ENCODE data around the gene E2F1.

E2F1 gene

DNA sequence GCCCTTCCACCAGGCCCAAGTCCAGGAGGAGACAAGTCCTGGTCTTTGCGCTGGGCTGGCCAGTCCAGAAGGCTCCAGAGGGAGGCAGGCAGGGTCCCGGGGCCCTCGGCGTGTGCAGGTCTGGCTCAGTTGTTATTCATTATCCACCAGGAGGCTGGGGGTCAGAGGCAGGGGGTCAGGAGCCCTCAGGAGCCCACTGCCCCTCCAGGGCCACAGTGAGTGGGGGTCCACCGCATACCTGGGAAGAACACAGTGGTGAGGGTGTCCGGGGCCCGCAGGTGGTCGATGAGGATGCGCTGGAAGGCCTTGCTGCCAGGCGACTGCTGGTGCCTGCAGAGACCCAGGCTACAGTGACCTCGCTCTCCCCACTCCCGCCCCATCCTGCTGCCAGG lies 28.5 kb downstream of the E2F1 start:
- DNase-seq (ENCODE audit: low spot score in 2 of 2) (no peak), ATAC-seq (ENCODE audit: low read depth) (no peak)
- H3K4me3 Mint-ChIP-seq, result no peak overlapping the region
- peaks cover 2% of the 10 kb centered on the region for H3K36me3 Mint-ChIP-seq
- no peaks in the 10 kb centered on the region for H3K9me3 Mint-ChIP-seq
- no peaks in the 10 kb centered on the region for H3K27me3 Mint-ChIP-seq
- no peak overlapping the region for H3K27ac Mint-ChIP-seq
- peaks cover 10% of the 10 kb centered on the region for H3K4me1 Mint-ChIP-seq

DNA sequence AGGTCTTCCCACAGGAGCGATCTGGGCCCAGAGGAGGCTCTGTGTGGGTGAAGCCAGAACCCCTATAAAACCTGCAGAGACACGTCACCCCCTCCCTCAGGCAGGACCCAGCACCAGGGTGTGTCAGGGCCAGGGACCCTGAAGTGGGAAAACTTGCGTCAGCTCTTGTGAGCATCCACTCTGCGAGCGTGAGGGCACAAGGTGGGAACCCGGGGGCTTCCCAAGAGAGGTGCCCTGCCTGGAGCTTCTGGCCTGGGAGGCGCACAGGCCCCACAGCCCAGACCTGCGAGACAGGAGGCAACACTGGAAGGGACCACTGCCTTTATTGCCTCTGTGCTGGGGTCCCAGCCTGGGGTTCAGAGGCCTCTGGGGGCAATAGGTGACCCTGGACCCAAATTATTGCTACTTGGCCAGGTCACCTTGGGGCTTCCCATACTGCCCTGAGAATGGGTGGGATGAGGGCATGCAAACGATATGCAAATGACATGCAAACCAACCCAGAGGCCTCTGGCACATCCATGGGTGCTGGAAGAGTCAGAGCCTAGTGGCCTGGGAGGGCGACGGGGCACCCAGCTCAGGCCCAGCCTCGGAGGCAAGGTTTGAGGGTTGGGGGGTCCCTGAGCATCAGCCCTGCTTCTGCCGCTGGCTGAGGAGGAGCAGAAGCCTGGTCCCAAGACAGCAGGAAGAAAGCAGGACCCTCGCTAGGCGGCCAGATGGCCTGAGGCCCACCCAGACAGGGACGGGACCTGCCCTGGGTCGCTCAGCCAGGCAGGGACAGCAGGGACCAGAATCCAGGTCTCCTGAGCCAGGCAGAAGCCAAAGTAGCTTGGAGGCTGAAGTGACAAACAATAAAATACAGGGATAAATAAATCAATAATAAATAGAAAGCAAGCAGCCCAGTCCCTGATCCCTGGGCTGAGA lies 29.1 kb downstream of the E2F1 start:
- Mint-ChIP-seq H3K9me3 (no peaks in the 10 kb centered on the region), H3K4me3 (no peak overlapping the region), H3K36me3 (peaks cover 2% of the 10 kb centered on the region), H3K27me3 (no peaks in the 10 kb centered on the region), H3K27ac (no peak overlapping the region), H3K4me1 (peaks cover 9% of the 10 kb centered on the region)
- no peak for DNase-seq (ENCODE audit: low spot score in 2 of 2)
- ATAC-seq (ENCODE audit: low read depth), result no peak

DNA sequence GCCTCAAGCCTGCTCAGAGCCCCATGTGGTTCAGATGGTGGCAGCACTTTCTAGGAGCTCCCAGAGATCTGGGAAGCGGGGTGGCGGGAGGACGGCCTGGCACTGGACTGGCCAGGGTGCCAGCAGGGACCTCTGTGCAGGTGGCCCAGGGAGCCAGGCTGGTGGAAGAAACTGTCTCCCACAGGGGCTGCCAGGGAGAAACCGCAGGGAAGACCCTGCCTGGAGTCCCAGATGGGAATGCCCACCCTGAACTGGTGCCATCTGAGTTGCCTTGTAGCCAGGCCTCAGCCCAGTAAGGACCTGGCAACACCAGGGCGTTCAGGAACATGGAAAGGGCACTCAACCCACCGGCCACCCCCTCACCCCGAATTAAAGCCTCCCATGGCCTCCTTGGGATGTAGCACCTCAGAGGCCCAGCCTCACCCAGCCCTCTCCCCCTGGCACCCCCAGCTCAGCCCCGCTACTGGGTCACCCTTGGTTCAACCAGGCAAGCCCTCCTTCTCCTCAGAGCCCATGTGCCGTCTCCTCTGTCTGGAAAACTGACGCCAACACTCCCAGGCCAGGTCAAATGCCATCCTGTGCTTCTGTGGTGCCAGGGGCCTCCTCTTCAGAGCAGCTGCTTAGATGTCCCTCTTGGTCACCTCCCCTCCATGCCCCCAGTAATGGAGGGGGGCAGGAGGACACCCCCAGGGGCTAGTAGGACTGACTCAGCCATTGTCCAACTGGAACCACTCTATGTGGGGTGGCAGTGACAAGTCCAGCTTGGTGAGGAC lies 30.0 kb downstream of the E2F1 start:
- no peak for ATAC-seq (ENCODE audit: low read depth)
- no peak overlapping the region for H3K27ac Mint-ChIP-seq
- H3K27me3 Mint-ChIP-seq, result no peaks in the 10 kb centered on the region
- H3K9me3 Mint-ChIP-seq, result no peaks in the 10 kb centered on the region
- DNase-seq (ENCODE audit: low spot score in 2 of 2), result no peak
- no peak overlapping the region for H3K4me3 Mint-ChIP-seq
- H3K36me3 Mint-ChIP-seq, result peaks cover 2% of the 10 kb centered on the region
- H3K4me1 Mint-ChIP-seq, result peaks cover 9% of the 10 kb centered on the region

DNA sequence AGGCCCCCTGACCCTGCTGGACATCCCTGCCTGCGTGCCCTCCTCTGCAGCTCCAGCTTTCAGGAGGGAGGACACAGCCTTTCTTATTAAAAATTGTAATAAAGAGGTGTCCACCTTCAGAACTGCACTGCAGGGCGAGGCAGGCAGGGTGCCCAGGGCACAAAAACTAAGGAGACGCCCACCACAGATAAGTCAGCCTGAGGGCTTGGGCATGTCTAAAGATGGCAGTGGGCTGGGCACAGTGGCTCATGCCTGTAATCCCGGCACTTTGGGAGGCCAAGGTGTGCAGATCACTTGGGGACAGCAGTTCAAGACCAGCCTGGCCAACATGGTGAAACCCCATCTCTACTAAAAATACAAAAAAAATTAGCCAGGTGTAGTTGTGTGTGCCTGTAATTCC lies 31.0 kb downstream of the E2F1 start:
- Mint-ChIP-seq H3K27me3 (no peaks in the 10 kb centered on the region), H3K4me1 (peaks cover 9% of the 10 kb centered on the region), H3K36me3 (peaks cover 2% of the 10 kb centered on the region), H3K27ac (no peak overlapping the region), H3K4me3 (no peak overlapping the region), H3K9me3 (no peaks in the 10 kb centered on the region)
- DNase-seq (ENCODE audit: low spot score in 2 of 2) (no peak), ATAC-seq (ENCODE audit: low read depth) (no peak)

DNA sequence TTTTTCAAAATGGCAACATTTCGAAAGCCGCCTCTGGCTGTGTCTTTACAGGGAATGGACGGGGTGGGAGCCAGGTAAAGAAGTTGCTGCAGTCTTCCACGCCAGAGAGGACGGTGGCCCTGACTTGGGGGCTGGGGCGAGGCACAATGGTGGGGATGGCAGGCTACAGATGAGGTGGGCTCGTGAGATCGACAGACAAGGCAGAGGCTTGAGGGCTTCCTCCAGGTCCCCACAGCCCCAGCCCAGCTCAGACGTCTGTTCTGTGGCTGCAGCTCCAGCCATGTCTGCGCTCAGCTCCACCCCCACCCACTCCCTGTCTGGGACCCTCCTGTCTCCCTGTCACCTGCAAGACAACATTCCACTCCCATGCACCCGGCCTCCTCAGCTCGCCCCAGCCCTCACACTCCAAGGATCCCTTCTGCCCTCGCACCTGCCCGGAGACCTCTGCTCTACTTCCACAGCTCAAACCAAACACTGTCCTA lies 31.5 kb downstream of the E2F1 start:
- Mint-ChIP-seq H3K27ac (no peak overlapping the region), H3K27me3 (no peaks in the 10 kb centered on the region), H3K4me1 (peaks cover 9% of the 10 kb centered on the region), H3K9me3 (no peaks in the 10 kb centered on the region), H3K36me3 (peaks cover 2% of the 10 kb centered on the region), H3K4me3 (no peak overlapping the region)
- ATAC-seq (ENCODE audit: low read depth), result no peak
- DNase-seq (ENCODE audit: low spot score in 2 of 2), result no peak

DNA sequence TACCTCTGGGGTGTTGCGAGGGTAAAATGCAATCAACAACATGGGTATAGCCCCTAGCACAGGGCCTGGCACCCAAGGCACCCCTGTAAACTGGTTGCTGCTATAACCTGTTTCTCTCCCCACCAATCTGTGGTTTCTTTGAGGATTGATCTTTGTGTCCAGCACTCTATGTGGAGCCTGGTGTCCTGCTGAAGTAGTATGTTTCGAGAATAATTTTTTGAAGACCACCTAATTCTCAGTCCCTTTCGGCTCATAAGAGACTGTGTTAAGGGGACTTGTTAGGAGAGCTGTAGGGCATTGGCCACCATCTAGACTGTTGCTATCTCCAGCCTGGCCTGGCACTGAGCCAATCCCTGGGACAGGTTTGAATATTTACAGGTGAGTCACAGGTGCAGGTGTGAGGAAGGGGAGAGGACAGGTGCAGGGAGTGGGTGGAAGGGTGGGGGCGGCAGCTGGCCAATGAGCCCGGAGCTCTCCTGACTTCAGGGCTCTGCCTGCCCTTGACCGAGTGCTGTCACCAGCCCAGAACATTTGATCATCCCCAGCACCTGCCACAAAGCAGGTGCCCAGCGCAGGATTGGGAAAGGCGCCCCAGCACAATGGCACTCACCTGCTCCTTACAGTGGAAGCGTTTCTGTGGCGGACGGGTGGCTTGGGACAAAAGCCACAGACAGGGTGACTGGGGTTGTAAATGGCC lies 32.1 kb downstream of the E2F1 start:
- DNase-seq (ENCODE audit: low spot score in 2 of 2), result no peak
- Mint-ChIP-seq H3K27ac (no peak overlapping the region), H3K4me3 (no peak overlapping the region), H3K9me3 (no peaks in the 10 kb centered on the region), H3K36me3 (peaks cover under 1% of the 10 kb centered on the region), H3K4me1 (peaks cover 9% of the 10 kb centered on the region), H3K27me3 (no peaks in the 10 kb centered on the region)
- no peak for ATAC-seq (ENCODE audit: low read depth)

DNA sequence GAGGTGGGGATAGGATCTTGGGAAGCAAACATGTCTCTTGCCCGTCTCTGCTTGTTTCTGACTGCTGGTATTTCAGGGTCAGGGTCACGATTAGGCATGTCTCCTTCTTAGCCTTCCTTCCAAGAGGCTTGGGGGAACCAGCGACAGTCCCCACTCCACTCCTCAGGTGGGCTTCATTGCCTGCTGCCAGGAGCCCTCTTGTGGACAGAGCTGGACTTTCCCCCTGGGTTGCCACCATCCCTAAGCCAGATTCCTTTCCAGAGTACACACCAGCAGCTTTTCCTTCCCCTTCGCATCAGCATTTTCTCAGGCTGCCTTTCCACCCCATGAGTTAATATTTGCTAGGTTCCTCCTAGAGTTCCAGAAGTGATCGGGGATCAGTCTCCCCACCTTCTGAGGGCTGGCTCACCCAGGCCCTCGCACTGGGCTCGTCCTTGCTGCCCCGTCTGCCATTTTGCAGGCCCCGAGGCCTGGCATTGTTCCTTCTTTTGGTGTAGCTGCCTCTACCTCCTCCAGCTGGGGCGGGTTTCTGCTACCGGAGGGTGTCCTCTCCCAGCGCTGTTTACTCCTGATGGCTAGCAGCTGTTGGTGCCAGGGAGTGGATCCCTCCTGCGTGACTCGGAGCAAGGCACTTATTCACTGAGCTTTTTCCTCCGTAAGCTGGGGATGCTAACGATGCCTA lies 32.8 kb downstream of the E2F1 start:
- H3K36me3 Mint-ChIP-seq, result no peaks in the 10 kb centered on the region
- ATAC-seq (ENCODE audit: low read depth) (peak; percentile 78), DNase-seq (ENCODE audit: low spot score in 2 of 2) (peak; percentile 53 to 58)
- H3K9me3 Mint-ChIP-seq, result no peaks in the 10 kb centered on the region
- H3K4me3 Mint-ChIP-seq, result no peak overlapping the region
- H3K27ac Mint-ChIP-seq, result no peak overlapping the region
- H3K27me3 Mint-ChIP-seq, result no peaks in the 10 kb centered on the region
- peaks cover 9% of the 10 kb centered on the region for H3K4me1 Mint-ChIP-seq

DNA sequence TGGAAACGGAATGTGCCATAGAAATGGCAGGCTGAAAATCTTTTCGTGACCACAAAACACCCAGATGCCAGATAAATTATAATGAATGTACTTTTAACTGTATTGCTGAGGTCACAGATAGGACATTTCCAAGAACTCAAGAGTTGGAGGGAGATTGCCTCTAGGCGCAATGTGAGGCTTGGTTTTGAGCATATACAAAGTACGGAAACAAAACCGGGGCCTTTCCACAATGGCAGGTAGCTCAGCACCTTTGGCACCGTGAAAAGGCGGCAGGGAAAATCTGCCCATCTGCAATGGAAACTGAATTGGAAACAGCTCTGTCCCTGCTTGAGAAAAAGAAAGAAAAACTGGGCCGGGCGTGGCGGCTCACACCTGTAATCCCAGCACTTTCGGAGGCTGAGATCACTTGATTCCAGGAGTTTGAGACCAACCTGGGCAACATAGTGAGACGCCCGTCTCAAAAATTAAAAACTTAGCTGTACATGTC lies 34.6 kb downstream of the E2F1 start:
- no peak overlapping the region for H3K27ac Mint-ChIP-seq
- H3K36me3 Mint-ChIP-seq, result no peaks in the 10 kb centered on the region
- H3K27me3 Mint-ChIP-seq, result no peaks in the 10 kb centered on the region
- peaks cover 18% of the 10 kb centered on the region for H3K4me1 Mint-ChIP-seq
- H3K9me3 Mint-ChIP-seq, result no peaks in the 10 kb centered on the region
- DNase-seq (ENCODE audit: low spot score in 2 of 2) (no peak), ATAC-seq (ENCODE audit: low read depth) (no peak)
- H3K4me3 Mint-ChIP-seq, result no peak overlapping the region

DNA sequence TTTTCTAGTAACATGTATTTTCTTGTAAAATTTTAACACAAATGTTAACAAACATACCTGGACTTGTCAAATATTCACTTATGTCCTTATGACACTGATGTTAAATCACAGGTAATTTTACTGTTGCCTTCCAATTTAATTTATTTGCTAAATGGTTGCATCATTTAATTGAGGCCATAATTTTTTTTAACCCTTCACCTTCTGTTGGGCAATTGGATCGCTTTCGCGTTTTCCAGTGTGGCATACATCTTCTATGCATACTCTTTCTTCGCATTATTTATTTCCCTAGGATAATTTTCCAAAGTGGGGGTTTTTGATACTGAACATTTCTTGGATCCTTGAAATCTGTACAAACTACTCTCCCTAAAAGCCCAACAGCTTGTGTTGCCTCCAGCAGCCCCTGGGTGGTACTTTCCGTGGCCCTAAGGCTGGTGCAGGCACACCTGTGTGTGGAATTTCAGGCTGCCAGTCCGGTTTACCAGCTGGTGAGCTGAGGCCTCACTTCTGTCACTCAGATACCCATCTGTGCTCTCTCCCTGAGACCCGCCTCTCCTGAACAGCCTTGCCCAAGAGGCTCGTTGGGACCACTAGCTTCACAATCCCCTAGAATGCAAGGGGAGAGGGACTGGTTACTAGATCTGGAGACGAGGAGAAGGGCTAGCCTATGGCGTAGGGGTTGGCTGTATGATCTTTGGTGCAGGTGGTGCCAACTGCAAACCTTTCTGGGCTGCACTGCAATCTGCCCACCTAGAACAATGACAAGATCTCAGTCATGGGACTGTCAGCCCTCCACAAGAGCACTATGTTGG lies 35.2 kb downstream of the E2F1 start:
- no peak for ATAC-seq (ENCODE audit: low read depth)
- no peak overlapping the region for H3K27ac Mint-ChIP-seq
- no peaks in the 10 kb centered on the region for H3K9me3 Mint-ChIP-seq

DNA sequence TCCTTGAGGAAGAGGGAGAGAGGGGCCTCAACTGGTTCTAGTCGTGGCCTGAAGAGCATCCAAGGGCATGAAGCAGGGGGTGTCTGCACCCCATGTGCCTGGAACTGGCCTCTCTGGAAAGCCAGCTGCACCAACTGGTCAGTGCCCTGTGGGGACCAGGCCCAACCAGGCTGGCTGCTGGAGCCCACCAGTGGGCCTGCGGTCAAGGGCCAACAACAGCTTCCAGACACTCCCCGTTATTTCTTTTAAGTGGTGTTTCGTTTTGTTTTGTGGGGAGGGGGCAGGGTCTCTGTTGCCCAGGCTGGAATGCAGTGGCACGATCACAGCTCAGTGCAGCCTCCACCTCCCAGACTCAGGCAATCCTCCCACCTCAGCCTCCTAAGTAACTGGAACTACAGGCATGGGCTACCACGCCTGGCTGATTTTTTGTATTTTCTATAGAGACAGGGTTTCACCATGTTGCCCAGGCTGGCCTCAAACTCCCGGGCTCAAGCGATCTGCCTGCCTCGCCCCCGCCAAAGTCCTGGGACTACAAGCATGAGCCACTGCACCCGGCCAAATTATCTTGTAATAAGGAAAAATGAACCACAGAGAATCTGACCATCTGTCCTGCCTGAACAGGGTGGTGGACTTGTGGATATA lies 36.0 kb downstream of the E2F1 start:
- Mint-ChIP-seq H3K4me1 (peaks cover 18% of the 10 kb centered on the region), H3K36me3 (peaks cover 5% of the 10 kb centered on the region), H3K9me3 (no peaks in the 10 kb centered on the region)

More for the DNA sequence above, 35.2 kb downstream of the E2F1 start:
- H3K4me1 Mint-ChIP-seq, result peaks cover 18% of the 10 kb centered on the region
- no peak overlapping the region for H3K4me3 Mint-ChIP-seq
- DNase-seq (ENCODE audit: low spot score in 2 of 2), result no peak
- no peaks in the 10 kb centered on the region for H3K27me3 Mint-ChIP-seq
- peaks cover 2% of the 10 kb centered on the region for H3K36me3 Mint-ChIP-seq

DNA sequence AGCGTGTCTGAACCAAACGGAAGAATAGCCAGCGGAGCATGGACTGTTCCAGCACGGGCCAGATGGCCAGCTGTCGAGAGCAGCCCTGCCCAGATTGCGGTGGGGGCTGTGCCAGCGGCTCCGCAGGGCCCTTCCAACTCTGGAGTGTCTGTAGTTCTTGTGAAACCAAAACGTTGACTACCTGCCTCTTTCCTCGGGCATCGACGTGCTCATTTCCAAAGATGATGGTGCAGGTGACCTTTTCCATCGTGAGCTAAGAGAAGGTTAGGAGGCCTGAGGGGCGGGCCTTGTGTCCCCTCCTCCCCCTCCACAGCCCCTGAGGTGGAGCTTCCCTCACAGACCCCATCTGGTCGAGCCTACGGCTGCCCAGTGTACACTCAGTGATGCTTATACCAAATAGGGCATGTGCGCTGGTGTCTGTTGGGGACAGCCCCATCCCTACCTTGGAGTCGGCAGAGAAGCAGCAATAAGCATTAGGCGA lies 36.9 kb downstream of the E2F1 start:
- ATAC-seq (ENCODE audit: low read depth) (no peak), DNase-seq (ENCODE audit: low spot score in 2 of 2) (no peak)
- Mint-ChIP-seq H3K9me3 (no peaks in the 10 kb centered on the region), H3K4me3 (no peak overlapping the region), H3K36me3 (peaks cover 10% of the 10 kb centered on the region), H3K4me1 (peaks cover 18% of the 10 kb centered on the region), H3K27ac (no peak overlapping the region), H3K27me3 (no peaks in the 10 kb centered on the region)

More for the DNA sequence above, 36.0 kb downstream of the E2F1 start:
- no peaks in the 10 kb centered on the region for H3K27me3 Mint-ChIP-seq
- no peak overlapping the region for H3K27ac Mint-ChIP-seq
- ATAC-seq (ENCODE audit: low read depth) (no peak), DNase-seq (ENCODE audit: low spot score in 2 of 2) (no peak)
- H3K4me3 Mint-ChIP-seq, result no peak overlapping the region

DNA sequence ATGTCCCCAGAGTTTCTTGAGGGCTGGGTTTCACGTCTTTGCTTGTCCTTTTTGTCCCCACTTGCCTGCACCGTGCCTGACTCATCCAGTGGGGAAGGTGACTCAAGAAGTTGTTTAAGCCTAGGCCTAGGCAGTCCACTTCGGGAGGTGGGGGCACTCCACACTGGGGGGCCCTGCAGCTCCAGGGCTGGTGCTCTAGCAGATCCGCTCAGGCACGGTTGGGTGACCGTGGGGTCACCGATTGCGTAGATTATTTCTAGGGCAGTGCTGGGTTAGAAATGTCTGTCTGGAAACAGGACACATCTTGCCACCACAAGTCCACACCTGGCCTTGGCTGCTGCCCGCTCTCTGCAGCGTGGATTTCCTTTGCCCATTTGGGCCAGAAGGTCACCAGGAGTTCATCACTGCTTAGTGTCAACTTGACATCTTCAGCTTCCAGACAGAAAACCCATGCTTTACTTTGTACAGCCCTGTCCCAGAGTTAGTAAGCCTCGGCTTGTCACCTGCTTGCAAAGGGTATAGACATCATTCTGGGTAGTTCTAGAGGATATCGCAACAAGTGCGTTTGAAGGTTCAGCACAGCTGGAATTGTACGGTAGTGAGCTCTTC lies 37.7 kb downstream of the E2F1 start:
- no peak for DNase-seq (ENCODE audit: low spot score in 2 of 2)
- no peaks in the 10 kb centered on the region for H3K27me3 Mint-ChIP-seq
- peaks cover 10% of the 10 kb centered on the region for H3K36me3 Mint-ChIP-seq
- H3K27ac Mint-ChIP-seq, result peak overlapping the region; percentile 38
- no peaks in the 10 kb centered on the region for H3K9me3 Mint-ChIP-seq
- H3K4me1 Mint-ChIP-seq, result peaks cover 13% of the 10 kb centered on the region
- H3K4me3 Mint-ChIP-seq, result no peak overlapping the region
- ATAC-seq (ENCODE audit: low read depth), result no peak

All from memory B cell (primary cell).